CMK (cell line): Measurements from ENCODE around the gene CDCA8.
"Not testable (repeated sequence)": the region's sequence is repeated elsewhere in the genome, so short reads cannot be mapped to it uniquely, and the experiment has no call there.

Source experiments
- DNase-seq: peaks from one replicate; pipeline ENCODE4 v3.0.0-alpha.2; 2010; ENCODE audit warnings: low read depth

Gene CDCA8

GRCh38 chr1:37718181-37718900 is 26.0 kb downstream of the CDCA8 start:
- DNase-seq, result no peak

- DNase-seq, result no peak
Measured at GRCh38 chr1:37718901-37719571, 26.7 kb downstream of the CDCA8 start.

- no peak for DNase-seq
Measured at GRCh38 chr1:37719572-37720195, 27.4 kb downstream of the CDCA8 start.

- DNase-seq, result no peak
Measured at GRCh38 chr1:37720231-37721130, 28.2 kb downstream of the CDCA8 start.

- no peak for DNase-seq
Measured at GRCh38 chr1:37721565-37721964, 29.2 kb downstream of the CDCA8 start.

DNA sequence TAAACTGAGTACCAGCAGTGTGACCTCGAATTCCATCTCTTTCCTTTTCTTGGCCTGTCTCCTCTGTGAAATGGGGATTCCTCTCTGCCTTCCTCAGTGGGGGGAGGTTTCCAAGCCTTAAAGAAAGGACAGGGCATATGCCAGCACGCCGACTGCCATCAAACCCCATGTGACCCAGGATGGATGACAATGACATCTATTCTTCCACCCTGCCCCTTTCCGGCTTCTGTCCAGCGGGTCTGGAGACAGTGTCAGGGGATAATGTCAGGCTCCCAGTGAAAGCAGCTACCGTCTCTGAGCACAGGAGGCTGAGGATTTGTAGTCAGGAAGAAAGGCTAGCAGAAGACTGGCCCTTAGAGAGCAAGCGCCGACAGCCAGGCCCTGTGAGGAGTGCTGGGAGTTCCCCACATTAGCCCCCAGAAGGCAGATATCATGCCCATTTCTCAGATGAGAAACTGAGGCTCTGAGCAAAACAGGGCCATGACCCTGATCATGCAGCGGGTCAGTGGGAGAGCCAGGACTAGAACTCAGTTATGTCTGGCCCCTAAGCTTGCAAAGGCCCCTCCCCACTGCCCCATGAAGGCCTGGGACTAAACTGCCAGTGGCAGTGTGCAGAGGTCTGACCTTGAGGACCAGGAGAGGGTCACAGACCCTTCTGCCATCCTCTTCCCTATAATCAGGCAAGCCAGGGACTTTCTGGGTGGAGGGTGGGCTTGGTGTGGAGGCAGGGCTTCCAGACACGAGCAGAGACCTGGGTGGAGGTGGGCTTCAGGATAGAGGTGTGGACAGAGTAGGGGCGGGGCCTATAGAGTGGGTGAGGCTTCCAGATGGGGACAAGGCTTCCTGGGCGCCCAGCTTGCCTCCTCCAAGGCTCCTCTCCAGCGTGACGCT is 30.1 kb downstream of the CDCA8 start:
- no peak for DNase-seq

DNA sequence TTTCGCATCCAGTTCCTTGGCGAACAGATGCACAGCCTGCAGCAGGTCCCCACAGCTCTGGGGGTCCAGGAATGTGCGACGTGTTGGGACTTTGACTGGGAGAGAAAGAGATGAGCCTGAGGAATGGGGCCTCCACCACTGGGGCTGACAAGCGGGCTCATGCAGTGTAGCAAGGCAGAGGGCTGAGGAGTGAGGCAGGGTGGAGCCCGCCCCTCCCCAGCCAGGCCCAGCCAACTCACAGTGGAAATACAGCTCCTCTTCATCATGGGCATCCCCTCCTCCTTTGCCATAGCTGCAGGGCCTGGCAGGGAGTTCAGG is 30.7 kb downstream of the CDCA8 start:
- DNase-seq, result no peak

- DNase-seq, result no peak
Measured at GRCh38 chr1:37723390-37724078, 31.2 kb downstream of the CDCA8 start.

DNA sequence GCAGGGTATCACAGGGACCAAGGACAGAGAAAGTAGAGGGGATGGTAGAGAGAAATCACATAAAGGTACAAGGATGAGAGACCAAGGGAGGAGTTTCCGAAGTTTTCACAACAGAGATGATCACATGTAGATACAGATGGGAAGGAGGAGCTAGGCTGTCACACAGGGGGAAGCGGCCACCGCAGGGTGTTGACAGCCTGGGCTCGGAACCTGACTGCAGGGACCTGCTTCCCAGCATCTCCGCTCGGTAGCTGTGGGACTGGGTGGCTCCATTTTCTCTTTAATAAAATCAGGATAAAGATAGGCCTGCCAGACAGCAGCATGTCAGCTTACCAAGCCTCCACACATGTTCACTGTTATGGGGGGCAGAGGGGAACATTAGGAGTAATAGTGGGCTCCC is 32.3 kb downstream of the CDCA8 start:
- DNase-seq, result no peak

- no peak for DNase-seq
Measured at GRCh38 chr1:37725851-37726613, 33.7 kb downstream of the CDCA8 start.

DNA sequence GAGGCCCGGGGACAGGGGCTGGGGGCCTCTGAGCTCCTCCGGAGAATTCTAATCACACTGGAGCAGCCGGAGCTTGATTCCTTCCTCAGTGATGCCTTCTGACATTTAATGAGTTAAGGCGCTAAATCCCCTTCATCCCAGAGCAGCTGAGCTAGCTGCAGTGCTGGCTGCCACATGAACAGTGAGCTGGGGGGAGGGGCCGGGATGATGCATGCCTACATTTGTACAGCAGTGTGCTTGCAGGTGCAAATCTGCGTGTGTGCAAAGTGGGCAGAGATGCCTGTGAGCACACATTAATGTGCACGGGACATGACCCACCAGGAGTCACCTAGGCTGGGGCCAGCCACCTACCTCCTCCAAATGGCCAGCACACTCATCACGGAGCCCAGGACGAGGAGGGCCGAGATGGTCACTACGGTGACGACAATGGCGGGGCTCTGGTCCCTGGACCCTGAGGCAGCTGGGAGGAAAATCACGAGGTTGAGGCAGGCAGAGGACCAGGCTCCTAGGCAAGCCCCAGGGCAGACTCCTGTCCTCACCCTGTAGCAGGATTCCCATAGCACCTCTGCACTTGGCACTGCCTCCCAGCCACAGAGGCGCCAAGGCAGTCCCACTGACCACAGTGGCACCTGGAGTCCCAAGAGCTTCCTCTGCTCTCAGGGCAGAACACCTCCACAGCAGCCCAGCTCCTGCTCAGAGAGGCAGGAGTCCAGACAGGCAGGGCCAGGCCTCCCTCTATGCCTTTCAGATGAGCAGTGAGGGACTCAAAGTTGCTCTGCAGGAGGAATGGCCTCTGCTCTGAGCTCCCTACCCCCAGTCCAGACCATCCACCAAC is 34.7 kb downstream of the CDCA8 start:
- no peak for DNase-seq

DNA sequence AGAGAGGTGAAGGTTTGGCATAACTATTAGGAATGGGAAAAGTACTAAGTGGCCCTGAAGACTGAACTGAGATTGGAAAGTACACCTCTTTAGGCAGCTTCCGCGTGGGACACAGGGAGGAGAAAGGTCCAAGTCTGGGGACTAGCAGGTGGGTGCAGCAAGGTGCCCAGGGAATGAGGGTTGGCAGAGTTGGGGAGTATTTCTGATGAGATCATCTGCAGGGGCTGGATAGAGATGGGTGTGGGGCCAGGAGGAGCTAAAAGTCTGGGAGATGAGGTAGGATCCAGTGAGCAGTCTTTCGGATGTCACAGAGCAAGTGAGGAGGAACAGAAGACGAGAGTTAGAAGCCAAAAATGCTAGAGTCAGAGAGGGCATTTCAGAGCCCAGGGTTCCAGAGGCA is 36.1 kb downstream of the CDCA8 start:
- DNase-seq, result no peak

DNA sequence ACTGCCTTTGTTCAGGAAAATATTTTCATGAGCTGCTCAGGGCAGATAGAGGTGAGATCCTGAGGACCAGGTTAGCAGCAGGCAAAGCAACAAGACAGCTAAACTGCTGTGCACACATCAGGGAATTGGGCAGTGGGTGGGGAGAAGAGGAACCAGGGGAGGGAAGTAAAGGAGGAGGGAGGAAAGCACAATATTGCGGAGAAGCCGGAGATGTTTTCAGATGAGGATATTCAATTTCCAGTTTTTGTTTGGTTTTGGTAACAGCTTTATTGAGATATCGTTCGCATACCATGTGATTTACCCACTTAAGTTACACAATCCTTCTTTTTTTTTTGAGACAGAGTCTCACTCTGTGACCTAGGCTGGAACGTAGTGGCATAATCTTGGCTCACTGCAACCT is 38.1 kb downstream of the CDCA8 start:
- DNase-seq, result no peak

GRCh38 chr1:37731312-37732019 is 39.1 kb downstream of the CDCA8 start:
- no peak for DNase-seq

GRCh38 chr1:37732111-37732780 is 39.9 kb downstream of the CDCA8 start:
- DNase-seq, result no peak

DNA sequence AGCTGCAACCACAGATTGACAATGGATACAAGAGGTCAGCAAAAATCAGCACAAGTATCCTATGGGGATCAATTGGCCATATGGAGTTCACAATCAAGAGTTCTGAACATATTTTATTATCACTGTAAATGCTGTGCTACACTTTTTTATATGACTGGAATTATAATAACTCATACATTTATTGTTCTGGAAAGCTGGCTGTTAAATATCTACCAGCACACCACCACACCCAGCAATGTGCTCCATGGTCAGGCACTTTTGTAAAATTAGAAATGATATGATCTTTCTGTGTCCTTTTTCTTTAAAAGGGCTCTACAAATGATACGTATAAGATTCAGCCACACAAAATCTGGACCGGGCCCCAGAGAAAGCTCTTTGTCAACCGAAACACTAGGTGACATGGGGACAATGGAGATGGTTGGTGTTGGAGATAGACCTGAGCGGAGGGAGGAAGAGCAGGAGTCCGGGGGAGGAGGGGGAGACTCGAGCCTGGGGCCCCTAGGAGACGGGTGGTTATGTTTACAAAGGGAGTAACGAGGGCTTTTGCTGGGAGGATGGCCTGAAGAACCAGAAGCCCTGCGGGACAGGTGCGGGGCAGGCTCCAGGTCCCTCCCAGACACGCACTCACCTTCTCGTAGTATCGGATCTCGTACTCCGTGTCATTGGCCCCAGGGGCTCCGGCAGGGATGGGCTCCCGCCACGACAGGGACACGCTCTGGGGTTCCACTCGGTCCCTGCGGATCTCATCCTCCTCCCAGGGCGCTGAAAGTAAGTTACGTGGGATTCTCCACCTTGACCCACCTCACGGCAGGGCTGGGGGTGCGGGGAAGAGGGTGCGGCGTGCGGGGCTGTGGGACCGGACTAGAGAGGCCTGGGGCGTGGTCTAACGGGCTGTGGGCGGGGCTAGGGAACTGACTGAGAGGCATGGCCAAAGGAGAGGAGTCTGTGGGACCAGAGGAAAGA is 42.6 kb downstream of the CDCA8 start:
- no peak for DNase-seq

GRCh38 chr1:37737975-37738374 is 45.7 kb downstream of the CDCA8 start:
- not testable (repeated sequence) for DNase-seq
